K562 (cell line): ENCODE results near the gene PRND. TPM values are rescaled to one million over a fixed set of nuclear protein-coding genes. Genes with fewer than 3 reads are reported as not detected.

Experiments used
- ATAC-seq: fragments of 200-7000 bp; cut with Tn5 transposase; 3 replicates; pipeline ENCODE4 v1.9.1; 2020; ENCODE audit warnings: moderate library complexity
- BruUV-seq: library from RNA; stranded (reverse); fragments of 400-500 nt; replicated peaks from 2 replicates; lab custom pipeline; 2021; lab: Mats Ljungman, UMichigan
- CTCF ChIA-PET: fragments of 300-600 bp; formaldehyde crosslinking; extraction: SDS; loops from one replicate; lab custom pipeline; 2021; ENCODE audit warnings: low intra/inter-chr PET ratio; lab: Yijun Ruan, JAX
- POLR2A ChIA-PET: fragments of 300-600, 350-650 bp; sonication (Branson Sonifier 250); formaldehyde crosslinking; extraction: SDS; loops from one replicate; lab custom pipeline; 2021; ENCODE audit warnings: antibody characterized with exemption, inconsistent platforms; lab: Yijun Ruan, JAX
- DNase-seq, 4 experiments: peaks; one replicate each; pipeline versions ENCODE4 v3.0.0 to v3.0.0-alpha.2; 2011 to 2018; ENCODE audit warnings: low spot score in 3 of 4, mixed read lengths in 3 of 4; ENCODE audit errors: extremely low read depth in 1 of 4
- FAIRE-seq: peaks from 2 replicates; lab custom pipeline; 2011; peaks lifted over from hg19 to GRCh38; lab: Jason Lieb, UNC
- H2AFZ ChIP-seq: 2 replicates; pipeline ENCODE4 v1.6.0; 2011; ENCODE audit warnings: low read depth, low read length, control low read depth, inconsistent platforms
- H3K27ac ChIP-seq: fragments of 200-600 bp; 3 replicates; pipeline ENCODE4 v1.8.0; 2011; ENCODE audit warnings: low read depth, mild to moderate bottlenecking, control low read depth, inconsistent platforms, low read length, moderate library complexity, mixed read lengths; ENCODE audit errors: extremely low read depth
- H3K27me3 ChIP-seq, 2 experiments: fragments of 300-600 bp in 1 of 2; 2 replicates in 1 of 2; 3 replicates in 1 of 2; pipeline versions ENCODE4 v1.6.0 to v1.8.0; 2011; ENCODE audit warnings: inconsistent platforms in 2 of 2, low read length in 2 of 2, mild to moderate bottlenecking in 1 of 2, mixed read lengths in 1 of 2, moderate library complexity in 1 of 2; ENCODE audit not compliant: control insufficient read depth in 2 of 2, insufficient read depth in 2 of 2
- H3K36me3 ChIP-seq: fragments of 300-600 bp; 3 replicates; pipeline ENCODE4 v1.8.0; 2011; ENCODE audit warnings: mild to moderate bottlenecking, low read length, inconsistent platforms; ENCODE audit not compliant: control insufficient read depth, insufficient read depth
- H3K4me1 ChIP-seq, 2 experiments: fragments of 200-600 bp in 1 of 2; replicated peaks in 1 of 2; 2 replicates in 1 of 2; 3 replicates in 1 of 2; pipeline versions ENCODE4 v1.5.1 to v1.8.0; 2011; ENCODE audit warnings: inconsistent platforms in 2 of 2, low read length in 2 of 2, mild to moderate bottlenecking in 1 of 2, mixed read lengths in 1 of 2, moderate library complexity in 1 of 2; ENCODE audit not compliant: control insufficient read depth in 2 of 2, insufficient read depth in 2 of 2
- H3K4me2 ChIP-seq: 2 replicates; pipeline ENCODE4 v1.6.1; 2011; ENCODE audit warnings: low read length, control low read depth, inconsistent platforms, mixed read lengths; ENCODE audit not compliant: insufficient read depth
- H3K4me3 ChIP-seq: fragments of 200-600 bp; sonication (generic), shearing (Covaris generic); 2 replicates; pipeline ENCODE4 v1.5.1; 2016; ENCODE audit warnings: control low read depth, inconsistent platforms
- H3K79me2 ChIP-seq: fragments of 200-600 bp; 3 replicates; pipeline ENCODE4 v1.8.0; 2011; ENCODE audit warnings: low read length, inconsistent platforms; ENCODE audit not compliant: control insufficient read depth, insufficient read depth
- H3K9ac ChIP-seq, 2 experiments: 2 replicates each; pipeline versions ENCODE4 v1.6.0 to v1.6.1; 2011; ENCODE audit warnings: low read depth in 2 of 2, low read length in 2 of 2, control low read depth in 1 of 2, inconsistent platforms in 1 of 2, mild to moderate bottlenecking in 1 of 2, mixed read lengths in 1 of 2; ENCODE audit not compliant: insufficient read depth in 1 of 2
- H3K9me1 ChIP-seq: one replicate; pipeline ENCODE4 v1.6.0; 2011; ENCODE audit warnings: inconsistent platforms, mild to moderate bottlenecking, low read length, moderate library complexity; ENCODE audit not compliant: control insufficient read depth, insufficient read depth
- H3K9me3 ChIP-seq: replicated peaks from 2 replicates; pipeline ENCODE4 v1.5.1; 2011; ENCODE audit warnings: low read depth, low read length, inconsistent platforms; ENCODE audit not compliant: control insufficient read depth, insufficient read depth
- H4K20me1 ChIP-seq: replicated peaks from 2 replicates; pipeline ENCODE4 v1.6.1; 2011; ENCODE audit warnings: low read length, inconsistent platforms, mixed read lengths; ENCODE audit not compliant: control insufficient read depth, insufficient read depth
- ARID1B ChIP-seq: fragments of 450-650 bp; IDR thresholded peaks from 2 replicates; pipeline ENCODE4 v1.6.1; 2016; ENCODE audit warnings: antibody characterized with exemption, mild to moderate bottlenecking, inconsistent platforms
- ATF3 ChIP-seq, 2 experiments: fragments of 450-650 bp in 1 of 2; sonication (generic) in 1 of 2; formaldehyde crosslinking in 1 of 2; IDR thresholded peaks in 1 of 2; conservative IDR thresholded peaks in 1 of 2; 2 replicates each; pipeline versions ENCODE4 v1.6.1 to v1.8.1; 2016 to 2023; ENCODE audit warnings: mild to moderate bottlenecking in 2 of 2, moderate library complexity in 2 of 2, inconsistent platforms in 1 of 2, missing genetic modification reagents in 1 of 2
- CBFA2T2 ChIP-seq: fragments of 450-650 bp; conservative IDR thresholded peaks from 2 replicates; pipeline ENCODE4 v1.6.1; 2017; ENCODE audit warnings: mild to moderate bottlenecking
- ELF4 ChIP-seq: fragments of 450-650 bp; formaldehyde crosslinking; IDR thresholded peaks from 2 replicates; pipeline ENCODE4 v1.4.0; 2022; ENCODE audit warnings: missing genetic modification characterization
- HDAC3 ChIP-seq: fragments of 450-650 bp; IDR thresholded peaks from 2 replicates; pipeline ENCODE4 v1.6.1; 2018; ENCODE audit warnings: borderline replicate concordance, mild to moderate bottlenecking, moderate library complexity; ENCODE audit not compliant: partially characterized antibody
- NCOA1 ChIP-seq: fragments of 450-650 bp; IDR thresholded peaks from 2 replicates; pipeline ENCODE4 v1.6.1; 2016; ENCODE audit warnings: low read depth
- POLR3G ChIP-seq: IDR thresholded peaks from 2 replicates; pipeline ENCODE4 v1.6.1; 2011; ENCODE audit not compliant: insufficient read length, insufficient replicate concordance; ENCODE audit errors: extremely low read depth
- PRDM10 ChIP-seq: fragments of 450-650 bp; IDR thresholded peaks from 2 replicates; pipeline ENCODE4 v1.6.1; 2018; ENCODE audit not compliant: partially characterized antibody
- SMARCA4 ChIP-seq: fragments of 450-650 bp; IDR thresholded peaks from 2 replicates; pipeline ENCODE4 v1.6.1; 2016
- SREBF2 ChIP-seq: sonication (generic); formaldehyde crosslinking; IDR thresholded peaks from 2 replicates; pipeline ENCODE4 v1.4.0; 2020; ENCODE audit warnings: mild to moderate bottlenecking, missing genetic modification reagents
- ZBTB2 ChIP-seq: fragments of 450-650 bp; IDR thresholded peaks from 2 replicates; pipeline ENCODE4 v1.6.1; 2016; ENCODE audit warnings: antibody characterized with exemption
- ZBTB7A ChIP-seq: IDR thresholded peaks from 2 replicates; pipeline ENCODE4 v1.6.1; 2011; ENCODE audit warnings: low read depth, mild to moderate bottlenecking, low read length, moderate library complexity, borderline replicate concordance; ENCODE audit not compliant: control insufficient read depth
- ZKSCAN1 ChIP-seq: fragments of 150-350 bp; IDR thresholded peaks from 2 replicates; pipeline ENCODE4 v1.6.1; 2016; ENCODE audit warnings: low read depth, low read length
- ZNF436 ChIP-seq: fragments of 250-450, 450-650 bp; sonication (Bioruptor Pico); formaldehyde crosslinking; IDR thresholded peaks from 2 replicates; pipeline ENCODE4 v1.7.0; 2020; ENCODE audit warnings: mild to moderate bottlenecking
- ZNF444 ChIP-seq: fragments of 250-450 bp; sonication (Bioruptor Pico); IDR thresholded peaks from 2 replicates; pipeline ENCODE4 v1.4.0; 2020; ENCODE audit warnings: mild to moderate bottlenecking, moderate library complexity
- WGBS: fragments of 100-300 bp; shearing (Covaris generic); methylation state at CpG from one replicate; pipeline ENCODE4 v1.1.6; 2016; ENCODE audit warnings: low coverage, mixed read lengths; ENCODE audit not compliant: insufficient coverage; ENCODE audit errors: missing lambda C conversion rate; 5-methylcytosine and 5-hydroxymethylcytosine counted together
- in situ Hi-C: fragments of 300-500 bp; cut with MboI; formaldehyde crosslinking; loops from 4 replicates; pipeline ENCODE4 v1.15.0; 2018; ENCODE audit warnings: inconsistent platforms, mixed read lengths
- intact Hi-C: fragments of 100-400 bp; cut with micrococcal nuclease; formaldehyde crosslinking; loops from 2 replicates; pipeline ENCODE4 v1.14.2; 2022
- polyA plus RNA-seq, 8 experiments: library from polyadenylated mRNA; depleted of rRNA in 4 of 8; stranded (reverse) in 5 of 8; unstranded in 3 of 8; fragments of >200 nt; fragmentation: Nextera tagmentation in 2 of 8; fragmentation: Illumina TruSeq in 1 of 8; extraction: Ambion mirVana in 2 of 8; extraction: Trizol in 1 of 8; gene quantifications; 2 replicates each; pipeline versions ENCODE4 v1.2.1 to v1.2.3, GENCODE V29; 2011 to 2014; ENCODE audit warnings: inconsistent platforms in 1 of 8, missing spikeins in 1 of 8
- total RNA-seq, 7 experiments: library from RNA; depleted of rRNA in 6 of 7; stranded (reverse); fragments of >200 nt in 6 of 7; fragmentation: Illumina TruSeq in 2 of 7; extraction: Trizol in 2 of 7; gene quantifications; 2 replicates each; pipeline versions ENCODE4 v1.2.1 to v1.2.3, GENCODE V29; 2011 to 2021; ENCODE audit warnings: low replicate concordance in 1 of 7
- TF ChIP-seq, protein P1 (sequence below): fragments of 250-450 bp; sonication (Bioruptor Pico); IDR thresholded peaks from 2 replicates; pipeline ENCODE4 v1.4.0; 2020; ENCODE audit warnings: mild to moderate bottlenecking, moderate library complexity

Gene PRND
- total and polyA plus RNA-seq, 9 of the 15 experiments (the other 6 are each of a cell fraction or from before 2014, with no cell fraction given): not detected

DNA sequence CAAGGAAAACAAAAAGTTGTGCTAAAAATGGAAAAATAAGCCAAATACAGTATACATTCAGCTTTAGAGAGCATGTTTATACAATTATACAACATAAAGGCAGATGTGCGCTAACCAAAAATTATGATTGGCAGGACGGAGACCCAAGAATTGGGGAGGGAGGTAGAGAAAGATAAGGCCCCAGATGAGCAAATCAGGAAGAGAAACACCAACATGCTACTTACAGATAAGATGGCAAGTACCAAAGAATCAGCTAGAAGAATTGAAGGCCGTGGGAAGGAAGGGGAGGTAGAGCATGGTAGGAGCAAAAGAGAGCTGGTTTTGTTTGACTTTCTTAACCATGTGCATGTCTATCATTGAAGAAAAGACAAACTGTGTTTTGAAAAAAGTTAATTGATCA is 45.4 kb downstream of the PRND start:
- WGBS: 0% methylated on average over 3 of the region's 3 CpGs
- Histone ChIP-seq H3K27ac (no peak overlapping the region), H3K79me2 (no peaks in the 10 kb centered on the region), H3K9me3 (no peaks in the 10 kb centered on the region), H4K20me1 (no peaks in the 10 kb centered on the region), H3K9ac (no peak overlapping the region), H2AFZ (no peak overlapping the region), H3K4me3 (no peak overlapping the region), H3K4me2 (no peak overlapping the region; the same call in 1 of the 2 replicates), H3K4me1 (peaks cover 0 to 6% of the 10 kb centered on the region in 2 experiments; a peak in 2 of 5 replicates), H3K36me3 (no peaks in the 10 kb centered on the region), H3K9me1 (no peaks in the 10 kb centered on the region), H3K27me3 (peaks cover 0 to 5% of the 10 kb centered on the region in 2 experiments; a peak in 1 of 5 replicates)
- BruUV-seq: no TSS peak
- in situ Hi-C loops (no loop called here), intact Hi-C loops (no loop called here)
- POLR2A ChIA-PET: no interaction called here
- CTCF ChIA-PET: no interaction called here
- DNase-seq (peak; percentile 29 to 62 (median 50)), FAIRE-seq (no peak), ATAC-seq (peak; percentile 49; the same call in 1 of the 3 replicates)
- TF ChIP-seq POLR3G (no peak), PRDM10 (peak; percentile 67), ATF3 (IDR thresholded peaks at IDR 0.05) (peak; percentile 8; the same call in 1 of the 2 replicates), ATF3 (CRISPR knock-in tag; conservative IDR thresholded peaks at IDR 0.05) (no peak), ZNF436 (CRISPR knock-in tag) (no peak), NCOA1 (no peak), SMARCA4 (peak; percentile 82), ZBTB2 (no peak), ELF4 (peak; percentile 63; the same call in 1 of the 2 replicates), HDAC3 (no peak), ZBTB7A (no peak), ZNF444 (no peak), ARID1B (peak; percentile 93), ZKSCAN1 (no peak), SREBF2 (no peak), CBFA2T2 (peak; percentile 83)
- TF ChIP-seq, protein P1, sequence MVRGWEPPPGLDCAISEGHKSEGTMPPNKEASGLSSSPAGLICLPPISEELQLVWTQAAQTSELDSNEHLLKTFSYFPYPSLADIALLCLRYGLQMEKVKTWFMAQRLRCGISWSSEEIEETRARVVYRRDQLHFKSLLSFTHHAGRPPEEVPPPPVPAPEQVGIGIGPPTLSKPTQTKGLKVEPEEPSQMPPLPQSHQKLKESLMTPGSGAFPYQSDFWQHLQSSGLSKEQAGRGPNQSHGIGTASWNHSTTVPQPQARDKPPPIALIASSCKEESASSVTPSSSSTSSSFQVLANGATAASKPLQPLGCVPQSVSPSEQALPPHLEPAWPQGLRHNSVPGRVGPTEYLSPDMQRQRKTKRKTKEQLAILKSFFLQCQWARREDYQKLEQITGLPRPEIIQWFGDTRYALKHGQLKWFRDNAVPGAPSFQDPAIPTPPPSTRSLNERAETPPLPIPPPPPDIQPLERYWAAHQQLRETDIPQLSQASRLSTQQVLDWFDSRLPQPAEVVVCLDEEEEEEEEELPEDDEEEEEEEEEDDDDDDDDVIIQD (CRISPR knock-in tag): no peak
